D721Med (cell line): ENCODE data around the gene RAN.

Experiments used
- DNase-seq: peaks from one replicate; pipeline ENCODE4 v3.0.0; 2011; ENCODE audit warnings: low spot score; ENCODE audit not compliant: insufficient read length
- FAIRE-seq: peaks from 2 replicates; lab custom pipeline; 2011; peaks lifted over from hg19 to GRCh38; lab: Jason Lieb, UNC
- CTCF ChIP-seq: IDR thresholded peaks from 2 replicates; pipeline ENCODE4 v1.5.1; 2012; ENCODE audit warnings: mild to moderate bottlenecking, control low read depth; ENCODE audit not compliant: insufficient read depth; ENCODE audit errors: missing control alignments

RAN gene

GRCh38 chr12:130920723-130921381, 49.0 kb downstream of the RAN start:
- no peak for FAIRE-seq
- DNase-seq, result no peak
- TF ChIP-seq CTCF, result no peak

- DNase-seq (no peak), FAIRE-seq (no peak)
- no peak for TF ChIP-seq CTCF
Observed at GRCh38 chr12:130922511-130922953, 50.7 kb downstream of the RAN start.

- FAIRE-seq (no peak), DNase-seq (no peak)
- TF ChIP-seq CTCF, result no peak
Observed at GRCh38 chr12:130924966-130925665, 53.2 kb downstream of the RAN start.

- no peak for DNase-seq
- TF ChIP-seq CTCF, result no peak
- FAIRE-seq, result no peak
Observed at GRCh38 chr12:130925666-130926015, 53.8 kb downstream of the RAN start.
